Gastroesophageal sphincter (tissue), 3 donors: ENCODE results near the gene PRSS56.

Experiments
- POLR2A ChIP-seq, 2 donors: fragments of 450-650 bp; IDR thresholded peaks; one replicate each; pipeline ENCODE4 v1.6.1; 2017; ENCODE audit warnings: antibody characterized with exemption in 2 of 2, mild to moderate bottlenecking in 2 of 2, moderate library complexity in 1 of 2
- TF ChIP-seq, protein P1 (sequence below), 4 experiments: fragments of 200-600 bp in 2 of 4; fragments of 450-650 bp in 2 of 4; sonication (generic) in 1 of 4; IDR thresholded peaks; one replicate each; pipeline ENCODE4 v1.5.1; 2017 to 2019; ENCODE audit warnings: antibody characterized with exemption in 4 of 4, mild to moderate bottlenecking in 2 of 4, moderate library complexity in 2 of 4

DNA sequence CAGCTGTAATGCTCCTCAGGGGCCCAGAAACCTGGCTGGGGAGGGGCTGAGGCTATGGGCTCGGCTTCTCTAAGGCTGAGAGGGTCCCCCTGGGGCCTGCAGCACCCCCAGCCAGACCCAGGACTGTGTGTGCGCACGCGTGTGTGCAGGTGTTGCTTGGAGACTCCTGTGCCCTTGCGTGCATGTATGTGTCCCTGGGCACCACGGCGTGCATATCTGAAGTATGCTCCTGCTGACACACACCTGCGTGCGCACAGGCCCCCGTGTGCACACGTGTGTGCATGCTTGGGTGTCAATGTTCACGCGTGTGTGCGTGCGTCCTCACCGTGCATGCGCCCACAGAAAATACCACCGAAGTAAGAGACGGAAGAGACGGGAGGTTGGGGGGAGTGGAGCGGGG is 17.7 kb upstream of the PRSS56 start:
- TF ChIP-seq, protein P1, sequence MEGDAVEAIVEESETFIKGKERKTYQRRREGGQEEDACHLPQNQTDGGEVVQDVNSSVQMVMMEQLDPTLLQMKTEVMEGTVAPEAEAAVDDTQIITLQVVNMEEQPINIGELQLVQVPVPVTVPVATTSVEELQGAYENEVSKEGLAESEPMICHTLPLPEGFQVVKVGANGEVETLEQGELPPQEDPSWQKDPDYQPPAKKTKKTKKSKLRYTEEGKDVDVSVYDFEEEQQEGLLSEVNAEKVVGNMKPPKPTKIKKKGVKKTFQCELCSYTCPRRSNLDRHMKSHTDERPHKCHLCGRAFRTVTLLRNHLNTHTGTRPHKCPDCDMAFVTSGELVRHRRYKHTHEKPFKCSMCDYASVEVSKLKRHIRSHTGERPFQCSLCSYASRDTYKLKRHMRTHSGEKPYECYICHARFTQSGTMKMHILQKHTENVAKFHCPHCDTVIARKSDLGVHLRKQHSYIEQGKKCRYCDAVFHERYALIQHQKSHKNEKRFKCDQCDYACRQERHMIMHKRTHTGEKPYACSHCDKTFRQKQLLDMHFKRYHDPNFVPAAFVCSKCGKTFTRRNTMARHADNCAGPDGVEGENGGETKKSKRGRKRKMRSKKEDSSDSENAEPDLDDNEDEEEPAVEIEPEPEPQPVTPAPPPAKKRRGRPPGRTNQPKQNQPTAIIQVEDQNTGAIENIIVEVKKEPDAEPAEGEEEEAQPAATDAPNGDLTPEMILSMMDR (IDR thresholded peaks at IDR 0.05), result no peak
- no peak for TF ChIP-seq POLR2A (IDR thresholded peaks at IDR 0.05)
